Stimulated activated CD4-positive, alpha-beta T cell treated with anti-CD3 and anti-CD28 coated beads, Interleukin-15, amount 100 ng/mL, for 48 hours (primary cell): Measurements from ENCODE around the gene CRYGN.

Source experiments
- DNase-seq, 2 donors: peaks; one replicate each; pipeline ENCODE4 v3.0.0-alpha.2; 2020; ENCODE audit warnings: low read depth in 2 of 2

The CRYGN gene

GRCh38 chr7:151391358-151391730 lies 48.6 kb downstream of the CRYGN start:
- no peak for DNase-seq

GRCh38 chr7:151390598-151391357 lies 49.2 kb downstream of the CRYGN start:
- DNase-seq = no peak

- no peak for DNase-seq
Observed at GRCh38 chr7:151389768-151390597, 50.0 kb downstream of the CRYGN start.

GRCh38 chr7:151389096-151389767 lies 50.7 kb downstream of the CRYGN start:
- no peak for DNase-seq

- no peak for DNase-seq
Observed at GRCh38 chr7:151388430-151388829, 51.5 kb downstream of the CRYGN start.

- DNase-seq = no peak
Observed at GRCh38 chr7:151388007-151388297, 52.0 kb downstream of the CRYGN start.

- no peak for DNase-seq
Observed at GRCh38 chr7:151387161-151388006, 52.6 kb downstream of the CRYGN start.

- DNase-seq = no peak
Observed at GRCh38 chr7:151386301-151387160, 53.4 kb downstream of the CRYGN start.

- DNase-seq = no peak
Observed at GRCh38 chr7:151385626-151386300, 54.2 kb downstream of the CRYGN start.

- no peak for DNase-seq
Observed at GRCh38 chr7:151384776-151385625, 54.9 kb downstream of the CRYGN start.

GRCh38 chr7:151384352-151384697 lies 55.6 kb downstream of the CRYGN start:
- DNase-seq = no peak

GRCh38 chr7:151383638-151384351 lies 56.1 kb downstream of the CRYGN start:
- no peak for DNase-seq

- DNase-seq = no peak
Observed at GRCh38 chr7:151382079-151382885, 57.7 kb downstream of the CRYGN start.

GRCh38 chr7:151381348-151382078 lies 58.4 kb downstream of the CRYGN start:
- DNase-seq = no peak

- DNase-seq = no peak
Observed at GRCh38 chr7:151381098-151381347, 58.9 kb downstream of the CRYGN start.

- no peak for DNase-seq
Observed at GRCh38 chr7:151380199-151381097, 59.5 kb downstream of the CRYGN start.
